ENCODE results near the gene NOD2. TPM values are rescaled to one million over a fixed set of nuclear protein-coding genes. Genes with fewer than 3 reads are reported as not detected.

Gene NOD2
- total RNA-seq, 4 donors from 2014 or later: 10.5 to 28.1 (median 21.6) TPM

- DNase-seq: no peak
- no peak overlapping the region for H3K4me3 ChIP-seq
- no peaks in the 10 kb centered on the region for H3K27me3 ChIP-seq
- TF ChIP-seq CTCF (IDR thresholded peaks at IDR 0.05): no peak
- no peak for TF ChIP-seq POLR2A (IDR thresholded peaks at IDR 0.05)
- peaks cover 0 to 87% (median 3%) of the 10 kb centered on the region in 3 donors for H3K36me3 ChIP-seq
- H3K4me1 ChIP-seq: peaks cover 0 to 20% (median 2%) of the 10 kb centered on the region in 3 donors
- intact Hi-C loops (cut with DNase I): no loop called here
- H3K27ac ChIP-seq: no peak overlapping the region
- no peaks in the 10 kb centered on the region for H3K9me3 ChIP-seq
- 65 to 69% methylated on average over 3 of the region's 3 CpGs for WGBS, 2 donors
Measured at GRCh38 chr16:50756473-50756872, 63.1 kb downstream of the NOD2 start.

- Histone ChIP-seq H3K4me1 (peaks cover 0 to 37% (median 7%) of the 10 kb centered on the region in 3 donors), H3K4me3 (no peak overlapping the region), H3K9me3 (peaks cover 0 to 4% (median 4%) of the 10 kb centered on the region in 3 donors), H3K27ac (no peak overlapping the region), H3K27me3 (no peaks in the 10 kb centered on the region), H3K36me3 (peaks cover 0 to 59% (median 5%) of the 10 kb centered on the region in 3 donors)
- 55 to 63% methylated on average over 1 of the region's 1 CpG for WGBS, 2 donors
- TF ChIP-seq CTCF (IDR thresholded peaks at IDR 0.05) (no peak), POLR2A (IDR thresholded peaks at IDR 0.05) (no peak)
- intact Hi-C loops (cut with DNase I): no loop called here
- DNase-seq: no peak
Measured at GRCh38 chr16:50761267-50761666, 67.9 kb downstream of the NOD2 start.

- intact Hi-C loops (cut with DNase I): no loop called here
- WGBS, 2 donors: 79 to 82% methylated on average over 3 of the region's 3 CpGs
- Histone ChIP-seq H3K27ac (no peak overlapping the region), H3K36me3 (peaks cover 0 to 65% (median 6%) of the 10 kb centered on the region in 3 donors), H3K9me3 (peaks cover 0 to 9% (median 6%) of the 10 kb centered on the region in 3 donors), H3K27me3 (no peaks in the 10 kb centered on the region), H3K4me3 (no peak overlapping the region), H3K4me1 (peaks cover 0 to 28% (median 7%) of the 10 kb centered on the region in 3 donors)
- TF ChIP-seq CTCF (IDR thresholded peaks at IDR 0.05) (no peak), POLR2A (IDR thresholded peaks at IDR 0.05) (no peak)
- no peak for DNase-seq
Measured at GRCh38 chr16:50762241-50762640, 68.8 kb downstream of the NOD2 start.

- TF ChIP-seq CTCF (IDR thresholded peaks at IDR 0.05) (no peak), POLR2A (IDR thresholded peaks at IDR 0.05) (no peak)
- no peaks in the 10 kb centered on the region for H3K27me3 ChIP-seq
- DNase-seq: no peak
Measured at GRCh38 chr16:50763211-50763610, 69.8 kb downstream of the NOD2 start.

GRCh38 chr16:50765260-50765659 is 71.9 kb downstream of the NOD2 start:
- Histone ChIP-seq H3K4me3 (no peak overlapping the region), H3K36me3 (peaks cover 0 to 63% (median 6%) of the 10 kb centered on the region in 3 donors), H3K27ac (no peak overlapping the region), H3K27me3 (no peaks in the 10 kb centered on the region), H3K9me3 (peaks cover 0 to 9% (median 6%) of the 10 kb centered on the region in 3 donors), H3K4me1 (peaks cover 0 to 24% (median 7%) of the 10 kb centered on the region in 3 donors)
- DNase-seq: no peak
- intact Hi-C loops (cut with DNase I): no loop called here
- TF ChIP-seq POLR2A (IDR thresholded peaks at IDR 0.05): no peak
- no peak for TF ChIP-seq CTCF (IDR thresholded peaks at IDR 0.05)
- WGBS, 2 donors: 78 to 80% methylated on average over 1 of the region's 1 CpG

More at GRCh38 chr16:50763211-50763610, 69.8 kb downstream of the NOD2 start:
- H3K4me1 ChIP-seq: peaks cover 0 to 24% (median 7%) of the 10 kb centered on the region in 3 donors
- WGBS, 2 donors: 41 to 51% methylated on average over 2 of the region's 2 CpGs
- no peak overlapping the region for H3K27ac ChIP-seq
- no peak overlapping the region for H3K4me3 ChIP-seq
- H3K9me3 ChIP-seq: peaks cover 0 to 9% (median 6%) of the 10 kb centered on the region in 3 donors
- H3K36me3 ChIP-seq: peaks cover 0 to 61% (median 6%) of the 10 kb centered on the region in 3 donors
- intact Hi-C loops (cut with DNase I): no loop called here
